ENCODE results near the gene ZNF106.

Gene ZNF106

DNA sequence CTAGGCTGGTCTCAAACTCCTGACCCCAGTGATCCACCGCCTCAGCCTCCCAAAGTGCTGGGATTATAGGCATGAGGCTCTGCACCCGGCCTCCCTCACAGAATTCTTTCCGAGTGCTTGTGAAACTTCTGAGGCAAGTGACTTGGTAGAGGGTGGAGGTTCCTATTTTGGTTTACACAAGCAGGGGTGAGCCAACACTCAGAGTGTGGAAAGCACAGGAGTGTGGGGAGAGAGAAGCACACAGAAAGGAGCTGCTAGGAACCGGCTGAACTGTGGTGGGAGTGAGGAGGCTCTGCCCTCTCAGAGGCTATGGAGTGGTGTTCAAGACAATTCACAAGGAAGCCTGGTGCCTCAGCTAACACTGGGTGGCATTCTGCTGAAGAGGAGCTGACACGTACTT lies 123.9 kb downstream of the ZNF106 start:
- H3K36me3 ChIP-seq: no peaks in the 10 kb centered on the region
- H3K4me1 ChIP-seq: no peaks in the 10 kb centered on the region
- no peak overlapping the region for H3K4me3 ChIP-seq (ENCODE audit: low read depth, low read length)
- no peak for DNase-seq
- no peaks in the 10 kb centered on the region for H3K9me3 ChIP-seq
- TF ChIP-seq, protein P1, sequence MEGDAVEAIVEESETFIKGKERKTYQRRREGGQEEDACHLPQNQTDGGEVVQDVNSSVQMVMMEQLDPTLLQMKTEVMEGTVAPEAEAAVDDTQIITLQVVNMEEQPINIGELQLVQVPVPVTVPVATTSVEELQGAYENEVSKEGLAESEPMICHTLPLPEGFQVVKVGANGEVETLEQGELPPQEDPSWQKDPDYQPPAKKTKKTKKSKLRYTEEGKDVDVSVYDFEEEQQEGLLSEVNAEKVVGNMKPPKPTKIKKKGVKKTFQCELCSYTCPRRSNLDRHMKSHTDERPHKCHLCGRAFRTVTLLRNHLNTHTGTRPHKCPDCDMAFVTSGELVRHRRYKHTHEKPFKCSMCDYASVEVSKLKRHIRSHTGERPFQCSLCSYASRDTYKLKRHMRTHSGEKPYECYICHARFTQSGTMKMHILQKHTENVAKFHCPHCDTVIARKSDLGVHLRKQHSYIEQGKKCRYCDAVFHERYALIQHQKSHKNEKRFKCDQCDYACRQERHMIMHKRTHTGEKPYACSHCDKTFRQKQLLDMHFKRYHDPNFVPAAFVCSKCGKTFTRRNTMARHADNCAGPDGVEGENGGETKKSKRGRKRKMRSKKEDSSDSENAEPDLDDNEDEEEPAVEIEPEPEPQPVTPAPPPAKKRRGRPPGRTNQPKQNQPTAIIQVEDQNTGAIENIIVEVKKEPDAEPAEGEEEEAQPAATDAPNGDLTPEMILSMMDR (IDR thresholded peaks at IDR 0.05; ENCODE audit: low read depth, low read length): no peak
- H3K27me3 ChIP-seq: peaks cover 4% of the 10 kb centered on the region; the same call in 1 of the 2 replicates

DNA sequence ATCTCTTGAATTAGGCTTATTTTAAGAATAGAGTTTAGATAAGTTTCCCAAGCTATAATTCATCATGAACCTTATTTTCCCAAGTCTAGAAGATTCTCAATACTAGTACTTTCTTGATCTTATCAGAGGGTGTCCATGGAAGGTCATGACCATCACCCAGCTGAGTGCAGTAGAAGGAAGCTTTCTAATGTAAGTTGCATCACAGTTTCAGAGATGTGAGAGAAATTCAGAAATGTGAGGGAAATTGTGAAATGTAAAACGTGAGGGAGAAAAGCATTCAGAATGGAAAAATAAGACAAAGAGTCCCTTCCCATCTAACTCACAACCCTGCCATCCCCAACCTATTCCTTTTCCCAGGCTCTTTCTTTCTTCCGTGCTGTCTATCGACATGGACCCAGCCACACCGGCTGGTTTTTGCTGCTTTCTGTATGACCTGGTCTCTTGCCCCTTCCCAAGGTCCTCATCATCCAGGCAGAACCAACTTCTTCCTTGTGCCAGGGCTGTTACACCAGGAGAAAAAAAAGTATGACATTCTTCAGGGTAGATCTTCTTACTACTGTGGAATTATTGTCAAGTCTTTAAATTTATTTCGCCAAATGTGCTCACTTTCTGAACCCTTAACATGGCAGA lies 124.9 kb downstream of the ZNF106 start:
- no peaks in the 10 kb centered on the region for H3K9me3 ChIP-seq
- no peaks in the 10 kb centered on the region for H3K4me1 ChIP-seq
- TF ChIP-seq, protein P1 (IDR thresholded peaks at IDR 0.05; ENCODE audit: low read depth, low read length): no peak
- DNase-seq: no peak
- H3K27me3 ChIP-seq: peaks cover 4% of the 10 kb centered on the region; the same call in 1 of the 2 replicates
- H3K4me3 ChIP-seq (ENCODE audit: low read depth, low read length): no peak overlapping the region
- no peaks in the 10 kb centered on the region for H3K36me3 ChIP-seq

DNA sequence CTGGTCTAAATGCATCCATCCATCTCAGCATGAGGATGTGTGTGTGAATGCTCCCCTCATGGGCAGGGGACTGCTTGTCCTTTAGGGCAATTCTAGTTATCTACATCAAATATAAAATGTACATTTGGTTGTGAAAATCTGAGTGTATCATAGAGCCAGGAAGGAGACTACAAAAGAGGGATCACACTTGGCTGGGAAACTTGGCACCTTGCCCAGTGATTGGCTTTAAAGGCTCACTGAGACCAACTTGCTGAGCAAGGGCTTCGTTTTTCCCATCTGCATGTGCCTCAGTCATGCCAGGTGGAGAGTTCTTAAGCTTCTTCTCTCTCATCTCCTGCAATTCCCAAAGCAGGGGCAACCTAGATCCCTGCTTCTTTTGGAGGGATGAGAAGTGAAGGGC lies 126.4 kb downstream of the ZNF106 start:
- Histone ChIP-seq H3K36me3 (no peaks in the 10 kb centered on the region), H3K4me1 (no peaks in the 10 kb centered on the region), H3K27me3 (peaks cover 4% of the 10 kb centered on the region; the same call in 1 of the 2 replicates), H3K4me3 (ENCODE audit: low read depth, low read length) (no peak overlapping the region), H3K9me3 (no peaks in the 10 kb centered on the region)
- TF ChIP-seq, protein P1 (IDR thresholded peaks at IDR 0.05; ENCODE audit: low read depth, low read length): no peak
- peak; percentile 24 for DNase-seq

DNA sequence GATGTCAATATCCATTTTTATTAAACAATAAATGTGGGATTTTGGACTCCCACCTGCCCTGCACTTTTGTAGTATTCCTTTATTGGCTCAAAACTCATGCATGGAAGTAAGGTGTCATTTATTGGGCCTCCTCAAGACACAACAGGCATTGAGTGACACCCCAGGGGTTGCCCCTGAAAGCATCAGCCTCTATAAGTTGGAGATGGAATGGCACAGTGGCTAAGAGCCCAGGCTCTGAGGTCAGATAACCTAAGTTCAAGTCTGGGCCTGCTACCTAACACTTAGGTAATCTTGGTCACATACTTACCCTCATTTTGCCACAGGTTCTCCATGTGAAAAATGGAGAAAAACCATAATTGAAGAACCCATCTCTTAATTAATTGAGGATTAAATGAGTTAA lies 127.0 kb downstream of the ZNF106 start:
- TF ChIP-seq, protein P1 (IDR thresholded peaks at IDR 0.05; ENCODE audit: low read depth, low read length): no peak
- Histone ChIP-seq H3K9me3 (no peaks in the 10 kb centered on the region), H3K36me3 (no peaks in the 10 kb centered on the region), H3K27me3 (peaks cover 4% of the 10 kb centered on the region; the same call in 1 of the 2 replicates), H3K4me1 (no peaks in the 10 kb centered on the region), H3K4me3 (ENCODE audit: low read depth, low read length) (no peak overlapping the region)
- DNase-seq: no peak

DNA sequence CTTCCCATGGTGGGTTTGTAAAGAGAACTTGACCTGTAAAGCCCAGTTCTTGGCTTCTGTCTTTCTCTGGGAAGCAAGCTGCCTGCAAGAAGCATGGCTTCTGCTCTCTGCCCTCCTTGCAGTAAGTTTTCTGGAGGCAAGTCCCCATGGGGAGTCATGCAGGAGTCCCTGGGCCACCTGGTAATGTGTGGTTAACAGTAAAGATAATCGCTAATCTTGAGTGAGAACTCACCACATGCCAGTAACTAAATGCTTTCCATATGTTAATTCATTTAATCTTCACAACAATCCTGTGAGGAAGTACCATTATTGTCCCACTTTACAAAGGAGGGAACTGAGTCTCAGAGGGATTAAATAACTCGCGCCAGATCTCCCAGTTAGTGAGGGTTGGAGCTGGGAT lies 127.5 kb downstream of the ZNF106 start:
- TF ChIP-seq, protein P1 (IDR thresholded peaks at IDR 0.05; ENCODE audit: low read depth, low read length): no peak
- no peaks in the 10 kb centered on the region for H3K36me3 ChIP-seq
- H3K4me1 ChIP-seq: no peaks in the 10 kb centered on the region
- no peaks in the 10 kb centered on the region for H3K9me3 ChIP-seq
- peaks cover 4% of the 10 kb centered on the region; the same call in 1 of the 2 replicates for H3K27me3 ChIP-seq
- DNase-seq: no peak
- no peak overlapping the region for H3K4me3 ChIP-seq (ENCODE audit: low read depth, low read length)
